H1 (cell line): ENCODE measurements around the gene MRPL50. TPM values are rescaled to one million over a fixed set of nuclear protein-coding genes. Genes with fewer than 3 reads are reported as not detected.
A peak's percentile ranks its signal among the peaks of the same experiment; 100 is the strongest.

ENCODE experiments used
- BCL11A ChIP-seq, 2 experiments: IDR thresholded peaks; one replicate each; pipeline ENCODE4 v1.6.1; 2011; ENCODE audit warnings: low read depth in 2 of 2, low read length in 2 of 2, mild to moderate bottlenecking in 2 of 2
- CBX8 ChIP-seq: fragments of 300-800, 300-1000 bp; sonication (generic); IDR thresholded peaks from 2 replicates; pipeline ENCODE4 v1.7.1; 2016; ENCODE audit warnings: low read depth, low read length, borderline replicate concordance
- CHD1 ChIP-seq: IDR thresholded peaks from 2 replicates; pipeline ENCODE4 v1.6.1; 2012; ENCODE audit warnings: low read depth, low read length, improper control_type of control experiment
- CHD2 ChIP-seq: IDR thresholded peaks from 2 replicates; pipeline ENCODE4 v1.6.1; 2012; ENCODE audit warnings: low read length, improper control_type of control experiment
- EZH2 ChIP-seq: fragments of 200-600 bp; sonication (generic); IDR thresholded peaks from 2 replicates; pipeline ENCODE4 v1.7.1; 2012; ENCODE audit warnings: low read depth, mild to moderate bottlenecking, moderate library complexity, low read length, inconsistent platforms; ENCODE audit not compliant: severe bottlenecking
- FOSL1 ChIP-seq: IDR thresholded peaks from 2 replicates; pipeline ENCODE4 v1.6.1; 2011; ENCODE audit warnings: mild to moderate bottlenecking, low read depth, low read length, moderate library complexity; ENCODE audit not compliant: insufficient read depth
- MAX ChIP-seq: IDR thresholded peaks from 2 replicates; pipeline ENCODE4 v1.6.1; 2012; ENCODE audit warnings: inconsistent platforms
- PHF8 ChIP-seq: fragments of 200-600 bp; sonication (generic); conservative IDR thresholded peaks from 2 replicates; pipeline ENCODE4 v1.7.1; 2012; ENCODE audit warnings: low read depth, mild to moderate bottlenecking, inconsistent platforms, low read length, moderate library complexity
- POLR2AphosphoS5 ChIP-seq: IDR thresholded peaks from 2 replicates; pipeline ENCODE4 v1.6.1; 2011; ENCODE audit warnings: low read depth, low read length
- POU5F1 ChIP-seq: IDR thresholded peaks from 2 replicates; pipeline ENCODE4 v1.6.1; 2011; ENCODE audit warnings: low read depth, mild to moderate bottlenecking, low read length, moderate library complexity
- SIN3A ChIP-seq, 2 experiments: IDR thresholded peaks in 1 of 2; conservative IDR thresholded peaks in 1 of 2; 2 replicates each; pipeline ENCODE4 v1.6.1; 2011 to 2012; ENCODE audit warnings: low read length in 2 of 2, improper control_type of control experiment in 1 of 2, low read depth in 1 of 2, mild to moderate bottlenecking in 1 of 2
- SIX5 ChIP-seq: IDR thresholded peaks from 2 replicates; pipeline ENCODE4 v1.6.1; 2011; ENCODE audit warnings: mild to moderate bottlenecking, low read depth, low read length
- SRF ChIP-seq: IDR thresholded peaks from 2 replicates; pipeline ENCODE4 v1.6.1; 2011; ENCODE audit warnings: mild to moderate bottlenecking, low read depth, low read length, moderate library complexity
- TAF1 ChIP-seq: IDR thresholded peaks from 2 replicates; pipeline ENCODE4 v1.6.1; 2011; ENCODE audit warnings: mild to moderate bottlenecking, low read depth, low read length
- TEAD4 ChIP-seq: IDR thresholded peaks from 2 replicates; pipeline ENCODE4 v1.6.1; 2012; ENCODE audit warnings: low read depth, low read length, inconsistent platforms, mixed read lengths
- YY1 ChIP-seq: IDR thresholded peaks from 2 replicates; pipeline ENCODE4 v1.6.1; 2011; ENCODE audit warnings: low read depth, mild to moderate bottlenecking, low read length
- polyA plus RNA-seq, 7 experiments: library from polyadenylated mRNA; depleted of rRNA in 3 of 7; stranded (reverse) in 5 of 7; unstranded in 2 of 7; fragments of >200 nt in 5 of 7; fragments of 200-250 nt in 2 of 7; gene quantifications; 1 replicate in 5 of 7; 2 replicates in 1 of 7; 4 replicates in 1 of 7; pipeline versions ENCODE4 v1.2.1 to v1.2.3, GENCODE V29; 2011 to 2013; ENCODE audit warnings: missing spikeins in 2 of 7, mixed read lengths in 2 of 7
- total RNA-seq: library from RNA; stranded (reverse); fragmentation: NEBNext Ultra II Directional; extraction: Animal tissue kit (Norgen Biotek cat#: 25700); gene quantifications from 2 replicates; pipeline ENCODE4 v1.2.1, GENCODE V29; 2021

The MRPL50 gene
- total and polyA plus RNA-seq, 2 of the 8 experiments (the other 6 are each of a cell fraction or from before 2014, with no cell fraction given), result 17.8 to 25.1 TPM

- TF ChIP-seq POU5F1 (no peak), TEAD4 (peak; percentile 21; the same call in 1 of the 2 replicates), SIX5 (peak; percentile 94), POLR2AphosphoS5 (peak; percentile 91), SRF (0 out of 2 replicates have a peak, but pooled peaks have one; percentile 22), CHD2 (peak; percentile 74), BCL11A (IDR thresholded peaks at IDR 0.05; ENCODE audit: low read depth in 2 of 2, low read length in 2 of 2) (no peak), PHF8 (peak; percentile 95), SIN3A (conservative IDR thresholded peaks at IDR 0.05 in 1 of 2, IDR thresholded peaks at IDR 0.05 in 1 of 2; ENCODE audit: low read depth in 1 of 2, low read length in 2 of 2) (peak in 1 of 2 experiments; percentile 84; a peak in 2 of 4 replicates), CHD1 (peak; percentile 56; the same call in 1 of the 2 replicates), TAF1 (peak; percentile 98), EZH2 (no peak), YY1 (peak; percentile 96), FOSL1 (no peak), MAX (peak; percentile 46; the same call in 1 of the 2 replicates), CBX8 (no peak)
These were observed at the start of gene MRPL50, which contains the start of gene ZNF189 (continued) for GRCh38 chr9:101398068-101398929.
